Measurements from ENCODE around the gene TSPAN16. TPM values are rescaled to one million over a fixed set of nuclear protein-coding genes. Genes with fewer than 3 reads are reported as not detected.
"Not testable (repeated sequence)": the region's sequence is repeated elsewhere in the genome, so short reads cannot be mapped to it uniquely, and the experiment has no call there.

Gene TSPAN16
- total RNA-seq, 4 donors from 2014 or later, result not detected

- H3K27me3 ChIP-seq, result no peaks in the 10 kb centered on the region
- TF ChIP-seq CTCF (IDR thresholded peaks at IDR 0.05), result no peak
- TF ChIP-seq POLR2A (IDR thresholded peaks at IDR 0.05), result no peak
- H3K4me3 ChIP-seq, result no peak overlapping the region
- H3K9me3 ChIP-seq, result no peaks in the 10 kb centered on the region
- peaks cover 44 to 100% (median 67%) of the 10 kb centered on the region in 3 donors for H3K36me3 ChIP-seq
- no peak for DNase-seq
- WGBS, 2 donors, result 94 to 95% methylated on average over 4 to 5 of the region's 5 CpGs
- H3K27ac ChIP-seq, result no peak overlapping the region
- intact Hi-C loops (cut with DNase I), result no loop called here
- H3K4me1 ChIP-seq, result peaks cover under 1 to 10% (median 1%) of the 10 kb centered on the region in 3 donors
Measured at GRCh38 chr19:11332822-11333221, 36.9 kb downstream of the TSPAN16 start.

- H3K27me3 ChIP-seq; H3K4me3 ChIP-seq; intact Hi-C loops (cut with DNase I); DNase-seq; H3K27ac ChIP-seq; H3K9me3 ChIP-seq: not testable (repeated sequence)
- WGBS, 2 donors, result 71 to 80% methylated on average over 1 to 7 of the region's 9 CpGs
- Histone ChIP-seq H3K36me3 (peaks cover 44 to 91% (median 58%) of the 10 kb centered on the region in 3 donors), H3K4me1 (peaks cover 11 to 20% (median 11%) of the 10 kb centered on the region in 3 donors)
Measured at GRCh38 chr19:11333838-11334237, 37.9 kb downstream of the TSPAN16 start.

GRCh38 chr19:11335449-11336146 lies 39.6 kb downstream of the TSPAN16 start:
- H3K4me3 ChIP-seq, result no peak overlapping the region
- H3K9me3 ChIP-seq, result no peaks in the 10 kb centered on the region
- peaks cover 15 to 37% (median 15%) of the 10 kb centered on the region in 3 donors for H3K4me1 ChIP-seq
- WGBS, 2 donors, result 97% methylated on average over 8 of the region's 17 CpGs; no CpG with 5 or more reads in 1 of the 2 donors
- H3K27me3 ChIP-seq, result no peaks in the 10 kb centered on the region
- no peak for TF ChIP-seq POLR2A (IDR thresholded peaks at IDR 0.05)
- no peak for TF ChIP-seq CTCF (IDR thresholded peaks at IDR 0.05)
- no peak overlapping the region for H3K27ac ChIP-seq
- intact Hi-C loops (cut with DNase I), result no loop called here
- peaks cover 44 to 73% (median 56%) of the 10 kb centered on the region in 3 donors for H3K36me3 ChIP-seq
- DNase-seq, result no peak

- intact Hi-C loops (cut with DNase I), result no loop called here
- H3K36me3 ChIP-seq, result peaks cover 42 to 67% (median 49%) of the 10 kb centered on the region in 3 donors
- H3K27me3 ChIP-seq, result no peaks in the 10 kb centered on the region
- H3K27ac ChIP-seq, result no peak overlapping the region
- H3K4me3 ChIP-seq, result no peak overlapping the region
- TF ChIP-seq POLR2A (IDR thresholded peaks at IDR 0.05) (no peak), CTCF (IDR thresholded peaks at IDR 0.05) (no peak)
- DNase-seq, result no peak
- peaks cover 15 to 37% (median 15%) of the 10 kb centered on the region in 3 donors for H3K4me1 ChIP-seq
- no peaks in the 10 kb centered on the region for H3K9me3 ChIP-seq
- 77 to 78% methylated on average over 11 to 13 of the region's 14 CpGs for WGBS, 2 donors
Measured at GRCh38 chr19:11337080-11337479, 41.1 kb downstream of the TSPAN16 start.

- Histone ChIP-seq H3K9me3 (no peaks in the 10 kb centered on the region), H3K4me1 (peaks cover 15 to 43% (median 16%) of the 10 kb centered on the region in 3 donors), H3K4me3 (peak overlapping the region; percentile 80 to 98 (median 86)), H3K27me3 (no peaks in the 10 kb centered on the region), H3K36me3 (peaks cover 40 to 66% (median 40%) of the 10 kb centered on the region in 3 donors), H3K27ac (peak overlapping the region; percentile 91 to 95 (median 93))
- DNase-seq, result no peak
- WGBS, 2 donors, result 40 to 59% methylated on average over 1 to 4 of the region's 7 CpGs
- TF ChIP-seq POLR2A (IDR thresholded peaks at IDR 0.05) (no peak), CTCF (IDR thresholded peaks at IDR 0.05) (no peak)
- intact Hi-C loops (cut with DNase I), result no loop called here
Measured at GRCh38 chr19:11338121-11338520, 42.2 kb downstream of the TSPAN16 start.

Data from esophagus squamous epithelium (tissue), 5 donors.